Prostate gland (tissue), 2 donors: ENCODE results near the gene TMEM132D. TPM values are rescaled to one million over a fixed set of nuclear protein-coding genes. Genes with fewer than 3 reads are reported as not detected.

Experiments used
- DNase-seq: peaks from one replicate; pipeline ENCODE4 v3.0.0-alpha.2; 2019; ENCODE audit warnings: low spot score
- H3K27ac ChIP-seq, 2 donors: fragments of 200-600 bp; sonication (generic); 2 replicates each; pipeline ENCODE4 v1.5.1; 2017 to 2019
- H3K27me3 ChIP-seq: fragments of 200-600 bp; sonication (generic); replicated peaks from 2 replicates; pipeline ENCODE4 v1.5.1; 2019; ENCODE audit not compliant: insufficient read depth
- H3K36me3 ChIP-seq, 2 donors: fragments of 200-600 bp; sonication (generic); 1 replicate in 1 of 2; 2 replicates in 1 of 2; pipeline versions ENCODE4 v1.5.1 to v1.8.1; 2017 to 2019
- H3K4me1 ChIP-seq: fragments of 200-600 bp; sonication (generic); replicated peaks from 2 replicates; pipeline ENCODE4 v1.5.1; 2019
- H3K4me3 ChIP-seq, 2 donors: fragments of 200-600 bp; sonication (generic); 2 replicates each; pipeline ENCODE4 v1.5.1; 2017 to 2019
- H3K9me3 ChIP-seq: fragments of 200-600 bp; sonication (generic); 2 replicates; pipeline ENCODE4 v1.5.1; 2017
- CTCF ChIP-seq, 4 experiments: fragments of 200-600 bp in 2 of 4; fragments of 450-650 bp in 2 of 4; sonication (generic) in 2 of 4; IDR thresholded peaks; 1 replicate in 3 of 4; 2 replicates in 1 of 4; pipeline ENCODE4 v1.5.1; 2016 to 2019; ENCODE audit warnings: antibody characterized with exemption in 4 of 4, mild to moderate bottlenecking in 2 of 4, moderate library complexity in 2 of 4
- POLR2A ChIP-seq: fragments of 450-650 bp; IDR thresholded peaks from one replicate; pipeline ENCODE4 v1.6.1; 2016; ENCODE audit warnings: antibody characterized with exemption, mild to moderate bottlenecking
- POLR2AphosphoS5 ChIP-seq: sonication (generic); formaldehyde crosslinking; IDR thresholded peaks from one replicate; pipeline ENCODE4 v1.6.1; 2017; ENCODE audit warnings: antibody characterized with exemption
- WGBS: methylation state at CpG from one replicate; pipeline ENCODE4 v1.1.5; 2018; 5-methylcytosine and 5-hydroxymethylcytosine counted together
- intact Hi-C: fragments of 100-400 bp; cut with DNase I; formaldehyde crosslinking; loops from one replicate; pipeline ENCODE4 v1.14.2; 2022
- total RNA-seq, 2 donors: library from RNA; depleted of rRNA; stranded (reverse); fragments of >200 nt; gene quantifications; one replicate each; pipeline ENCODE4 v1.1.0, GENCODE V29; 2016

The TMEM132D gene
- total RNA-seq, 2 donors from 2014 or later, result 0.57 to 1.3 TPM

- Histone ChIP-seq H3K36me3 (no peaks in the 10 kb centered on the region), H3K4me1 (no peaks in the 10 kb centered on the region), H3K27ac (no peak overlapping the region), H3K4me3 (no peak overlapping the region), H3K9me3 (no peaks in the 10 kb centered on the region), H3K27me3 (no peaks in the 10 kb centered on the region)
- 65% methylated on average over 7 of the region's 7 CpGs for WGBS
- TF ChIP-seq POLR2AphosphoS5, result no peak
- TF ChIP-seq POLR2A, result no peak
- no peak for TF ChIP-seq CTCF (IDR thresholded peaks at IDR 0.05)
- DNase-seq, result no peak
- intact Hi-C loops, result no loop called here
Measured at GRCh38 chr12:129676411-129676810, 227.4 kb downstream of the TMEM132D start.

GRCh38 chr12:129675947-129676346 lies 227.9 kb downstream of the TMEM132D start:
- no peak for DNase-seq
- no peaks in the 10 kb centered on the region for H3K27me3 ChIP-seq
- no peak overlapping the region for H3K4me3 ChIP-seq
- H3K27ac ChIP-seq, result no peak overlapping the region
- H3K9me3 ChIP-seq, result no peaks in the 10 kb centered on the region
- WGBS, result 93% methylated on average over 3 of the region's 3 CpGs
- no peaks in the 10 kb centered on the region for H3K4me1 ChIP-seq
- intact Hi-C loops, result no loop called here
- no peaks in the 10 kb centered on the region for H3K36me3 ChIP-seq
- TF ChIP-seq POLR2A, result no peak
- TF ChIP-seq POLR2AphosphoS5, result no peak
- TF ChIP-seq CTCF (IDR thresholded peaks at IDR 0.05), result no peak

GRCh38 chr12:129675496-129675895 lies 228.3 kb downstream of the TMEM132D start:
- no peaks in the 10 kb centered on the region for H3K36me3 ChIP-seq
- H3K9me3 ChIP-seq, result no peaks in the 10 kb centered on the region
- intact Hi-C loops, result no loop called here
- no peak overlapping the region for H3K27ac ChIP-seq
- TF ChIP-seq CTCF (IDR thresholded peaks at IDR 0.05) (no peak), POLR2AphosphoS5 (no peak), POLR2A (no peak)
- H3K27me3 ChIP-seq, result no peaks in the 10 kb centered on the region
- no peak overlapping the region for H3K4me3 ChIP-seq
- no peak for DNase-seq
- H3K4me1 ChIP-seq, result no peaks in the 10 kb centered on the region
- WGBS, result 71% methylated on average over 4 of the region's 4 CpGs

- no peak overlapping the region for H3K4me3 ChIP-seq
- no peaks in the 10 kb centered on the region for H3K27me3 ChIP-seq
- TF ChIP-seq CTCF (IDR thresholded peaks at IDR 0.05) (no peak), POLR2A (no peak), POLR2AphosphoS5 (no peak)
- H3K27ac ChIP-seq, result no peak overlapping the region
- DNase-seq, result no peak
- H3K9me3 ChIP-seq, result no peaks in the 10 kb centered on the region
- 62% methylated on average over 5 of the region's 5 CpGs for WGBS
- intact Hi-C loops, result no loop called here
- no peaks in the 10 kb centered on the region for H3K4me1 ChIP-seq
- H3K36me3 ChIP-seq, result no peaks in the 10 kb centered on the region
Measured at GRCh38 chr12:129673806-129674205, 230.0 kb downstream of the TMEM132D start.

- H3K4me1 ChIP-seq, result no peaks in the 10 kb centered on the region
- DNase-seq, result no peak
- WGBS, result 79% methylated on average over 8 of the region's 8 CpGs
- no peaks in the 10 kb centered on the region for H3K9me3 ChIP-seq
- H3K27ac ChIP-seq, result no peak overlapping the region
- no peak overlapping the region for H3K4me3 ChIP-seq
- no peak for TF ChIP-seq CTCF (IDR thresholded peaks at IDR 0.05)
- no peak for TF ChIP-seq POLR2AphosphoS5
- TF ChIP-seq POLR2A, result no peak
- H3K27me3 ChIP-seq, result no peaks in the 10 kb centered on the region
- intact Hi-C loops, result no loop called here
- H3K36me3 ChIP-seq, result no peaks in the 10 kb centered on the region
Measured at GRCh38 chr12:129672110-129672509, 231.7 kb downstream of the TMEM132D start.
